SH-SY5Y (cell line): ENCODE measurements around the gene PROM1.

ENCODE experiments used
- GATA2 ChIP-seq: IDR thresholded peaks from 2 replicates; pipeline ENCODE4 v1.6.1; 2011; ENCODE audit warnings: mild to moderate bottlenecking, low read depth, low read length
- GATA3 ChIP-seq: IDR thresholded peaks from 2 replicates; pipeline ENCODE4 v1.6.1; 2011; ENCODE audit warnings: low read depth, mild to moderate bottlenecking, low read length, moderate library complexity

GRCh38 chr4:16050669-16051068 is 33.2 kb downstream of the PROM1 start:
- TF ChIP-seq GATA2 (no peak), GATA3 (no peak)
